LHCN-M2 (cell line): ENCODE results near the gene GLT8D2. TPM values are rescaled to one million over a fixed set of nuclear protein-coding genes. Genes with fewer than 3 reads are reported as not detected.

Experiments
- DNase-seq: peaks from one replicate; pipeline ENCODE4 v3.0.0-alpha.2; 2012; ENCODE audit warnings: low read depth
- total RNA-seq: library from RNA; depleted of rRNA; stranded (reverse); fragments of >200 nt; gene quantifications from 2 replicates; pipeline ENCODE4 v1.2.3, GENCODE V29; 2014; rRNA removed

GLT8D2 gene
- total RNA-seq, 1 experiment from 2014 or later = 42.0 TPM

GRCh38 chr12:103948746-103949406 is 101.1 kb downstream of the GLT8D2 start:
- DNase-seq = no peak

DNA sequence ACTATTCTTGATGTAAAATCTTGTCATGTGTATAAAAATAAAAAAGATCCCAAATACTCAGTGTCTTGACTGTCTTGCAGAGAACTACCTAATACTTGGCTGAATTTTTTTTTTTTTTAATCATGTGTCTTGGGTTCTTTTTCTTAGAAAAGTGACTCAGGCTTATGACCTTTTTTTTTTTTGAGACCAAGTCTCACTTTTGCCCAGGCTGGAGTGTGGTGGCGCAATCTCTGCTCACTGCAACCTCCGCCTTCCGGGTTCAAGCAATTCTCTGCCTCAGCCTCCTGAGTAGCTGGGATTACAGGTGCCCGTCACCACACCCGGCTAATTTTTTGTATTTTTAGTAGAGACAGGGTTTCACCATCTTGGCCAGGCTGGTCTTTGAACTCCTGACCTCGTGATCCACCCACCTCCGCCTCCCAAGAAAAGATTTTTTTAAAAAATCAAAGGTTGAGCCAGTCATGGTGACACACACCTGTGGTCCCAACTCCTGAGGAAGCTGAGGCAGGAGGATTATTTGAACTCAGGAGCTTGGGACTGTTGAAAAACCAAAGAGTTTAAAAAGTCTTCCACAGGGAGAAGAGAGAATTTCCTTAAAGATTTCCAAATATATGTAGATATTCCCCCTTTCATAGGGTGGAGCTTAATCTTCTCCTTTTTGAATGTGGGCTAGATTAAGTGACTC is 102.0 kb downstream of the GLT8D2 start:
- no peak for DNase-seq

GRCh38 chr12:103944964-103945363 is 105.0 kb downstream of the GLT8D2 start:
- no peak for DNase-seq

Other genes starting within 250 kb of the GLT8D2 start
- gene NT5DC3, start 209.0 kb downstream of the GLT8D2 start, total RNA-seq = 12.1 and 15.6 TPM in 2 replicates
- 592 and 624 TPM in 2 replicates for gene HSP90B1, start 119.8 kb downstream of the GLT8D2 start, total RNA-seq
- gene TDG, start 84.3 kb downstream of the GLT8D2 start, total RNA-seq = 16.5 and 18.2 TPM in 2 replicates
- 23.1 and 23.7 TPM in 2 replicates for gene HCFC2, start 14.3 kb upstream of the GLT8D2 start, total RNA-seq
- 18.3 and 18.8 TPM in 2 replicates for gene NFYB, start 88.0 kb upstream of the GLT8D2 start, total RNA-seq
- 98.7 and 120 TPM in 2 replicates for gene TXNRD1, start 165.6 kb upstream of the GLT8D2 start, total RNA-seq